AG08395 (cell line): Measurements from ENCODE around the gene CD99.
"Not testable (repeated sequence)": the region's sequence is repeated elsewhere in the genome, so short reads cannot be mapped to it uniquely, and the experiment has no call there.

Source experiments
- DNase-seq: peaks from one replicate; pipeline ENCODE4 v3.0.0; 2012; ENCODE audit warnings: mixed read lengths, low spot score

CD99 gene

DNA sequence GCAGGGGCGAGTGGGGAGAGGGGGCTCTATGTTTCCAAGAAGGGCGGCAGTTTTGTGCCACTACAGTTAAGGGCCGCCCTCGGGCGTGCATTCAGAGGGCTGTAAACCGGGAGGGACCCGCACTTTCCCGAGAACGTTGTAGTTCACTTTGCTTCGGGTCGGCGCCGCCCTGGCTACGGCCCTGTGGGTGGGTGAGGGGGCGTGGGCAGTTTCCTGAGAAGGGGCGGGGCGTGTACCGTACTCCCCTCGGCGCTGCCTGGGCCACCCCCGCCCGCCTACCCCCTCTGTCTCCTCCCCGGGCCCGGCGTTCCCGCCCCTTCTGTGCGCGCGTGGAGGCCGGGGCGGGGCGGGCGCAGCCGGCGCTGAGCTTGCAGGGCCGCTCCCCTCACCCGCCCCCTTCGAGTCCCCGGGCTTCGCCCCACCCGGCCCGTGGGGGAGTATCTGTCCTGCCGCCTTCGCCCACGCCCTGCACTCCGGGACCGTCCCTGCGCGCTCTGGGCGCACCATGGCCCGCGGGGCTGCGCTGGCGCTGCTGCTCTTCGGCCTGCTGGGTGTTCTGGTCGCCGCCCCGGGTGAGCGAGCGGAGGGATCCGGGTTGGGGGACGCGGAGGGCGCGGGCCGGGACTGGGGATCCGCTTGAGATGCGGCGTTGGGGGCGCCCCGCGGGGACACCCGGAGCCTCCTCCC lies at the start of gene CD99:
Gene CD99 (plus strand): TSS at position 440 of the 687 bp plus-strand sequence. CDS start 66 bp downstream, at position 506.
- DNase-seq, result peak; percentile 93

DNA sequence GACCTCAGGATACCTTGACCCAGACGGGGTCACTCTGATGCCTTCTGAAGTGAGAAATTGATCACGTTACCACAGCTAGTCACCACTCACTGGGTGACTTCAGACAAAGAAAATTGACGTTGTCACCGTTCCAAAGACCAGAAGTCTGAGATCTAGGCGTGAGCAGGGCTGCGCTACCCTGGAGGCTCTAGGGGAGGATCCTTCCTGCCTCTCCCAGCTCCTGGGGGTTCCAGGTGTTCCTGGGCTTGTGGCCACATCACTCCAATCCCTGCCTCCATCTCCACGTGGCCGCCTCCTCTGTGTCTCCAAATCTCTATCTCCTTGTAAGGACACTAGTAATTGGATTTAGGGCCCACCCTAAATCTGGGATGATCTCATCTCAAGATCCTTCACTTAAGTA lies 48.9 kb upstream of the CD99 start:
- no peak for DNase-seq

DNA sequence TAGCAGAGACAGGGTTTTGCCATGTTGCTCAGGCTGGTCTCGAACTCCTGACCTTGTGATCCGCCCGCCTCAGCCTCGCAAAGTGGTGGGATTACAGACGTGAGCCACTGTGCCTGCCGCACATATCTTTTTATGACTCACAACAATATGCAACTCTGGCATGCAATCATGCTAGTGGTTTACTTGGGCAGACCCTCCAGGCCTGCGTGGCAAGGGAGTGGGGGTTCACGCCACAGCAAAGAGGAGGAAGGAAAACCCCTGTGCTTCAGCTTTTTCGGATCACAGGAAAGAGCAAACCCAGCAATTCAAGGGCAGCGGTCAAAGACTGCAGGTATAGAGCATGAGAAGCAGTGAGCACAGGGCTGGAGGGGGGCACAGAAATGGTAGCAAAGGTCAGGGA lies 48.3 kb upstream of the CD99 start:
- DNase-seq, result no peak

- no peak for DNase-seq
Observed at GRCh38 chrX:2643880-2644279, 47.2 kb upstream of the CD99 start.

DNA sequence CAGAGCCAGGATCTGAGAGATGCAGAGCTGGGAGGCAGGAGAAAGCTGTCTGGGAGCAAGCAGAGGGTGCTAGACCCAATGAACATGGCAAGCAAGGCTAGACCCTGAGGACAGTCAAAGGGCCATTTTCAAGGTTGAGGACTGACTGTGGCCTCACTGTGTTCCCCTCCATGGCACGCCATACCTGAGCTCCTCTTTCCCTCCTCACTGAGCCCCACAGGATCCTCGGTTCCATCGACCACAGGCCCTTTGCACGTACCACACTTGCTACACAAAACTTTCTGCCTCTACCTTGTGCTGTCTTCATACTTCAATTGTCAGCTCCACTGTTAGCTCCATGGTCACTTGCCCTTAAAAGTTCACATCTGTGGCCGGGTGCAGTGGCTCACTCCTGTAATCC lies 45.5 kb upstream of the CD99 start:
- DNase-seq, result no peak

GRCh38 chrX:2647627-2648026 lies 43.5 kb upstream of the CD99 start:
- no peak for DNase-seq

DNA sequence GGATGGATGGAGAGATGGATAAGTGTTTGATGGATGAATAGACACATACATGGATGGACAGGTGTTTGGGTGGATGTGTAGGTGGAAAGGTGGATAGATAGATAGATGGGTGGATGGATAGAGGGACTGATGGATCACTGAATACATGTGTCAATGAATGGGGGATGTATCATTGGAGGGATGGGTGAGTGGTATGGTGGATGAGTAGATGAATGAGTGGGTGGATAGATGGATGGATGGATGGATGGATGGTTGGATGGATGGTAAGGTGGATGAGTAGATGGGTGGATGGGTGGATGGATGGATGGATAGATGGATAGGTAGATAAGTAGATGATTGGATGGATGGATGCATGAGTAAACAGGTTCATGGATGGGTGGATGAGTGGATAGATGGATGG lies 41.1 kb upstream of the CD99 start:
- DNase-seq, result no peak

DNA sequence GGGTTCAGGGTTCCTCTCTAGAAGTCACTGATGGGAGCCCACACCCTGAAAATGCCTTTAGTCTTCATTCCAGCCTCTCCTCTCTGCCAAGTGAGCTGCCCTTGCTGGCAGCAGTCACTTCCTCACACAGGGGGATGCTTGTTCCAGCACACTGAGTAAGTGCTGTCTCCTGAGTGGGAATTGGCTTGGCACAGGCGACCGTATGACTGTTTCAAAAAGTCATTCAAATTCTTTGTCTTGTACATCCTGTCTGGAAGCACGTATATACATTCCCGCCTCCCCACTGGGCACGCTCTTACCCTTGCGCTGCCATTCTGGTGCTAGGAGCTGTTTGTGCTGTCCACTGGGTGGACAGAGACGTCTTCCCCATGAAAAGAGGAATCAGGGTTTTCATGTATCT lies 40.2 kb upstream of the CD99 start:
- peak; percentile 28 for DNase-seq

- DNase-seq, result no peak
Observed at GRCh38 chrX:2652106-2652505, 39.0 kb upstream of the CD99 start.

- no peak for DNase-seq
Observed at GRCh38 chrX:2654436-2655340, 36.4 kb upstream of the CD99 start.

DNA sequence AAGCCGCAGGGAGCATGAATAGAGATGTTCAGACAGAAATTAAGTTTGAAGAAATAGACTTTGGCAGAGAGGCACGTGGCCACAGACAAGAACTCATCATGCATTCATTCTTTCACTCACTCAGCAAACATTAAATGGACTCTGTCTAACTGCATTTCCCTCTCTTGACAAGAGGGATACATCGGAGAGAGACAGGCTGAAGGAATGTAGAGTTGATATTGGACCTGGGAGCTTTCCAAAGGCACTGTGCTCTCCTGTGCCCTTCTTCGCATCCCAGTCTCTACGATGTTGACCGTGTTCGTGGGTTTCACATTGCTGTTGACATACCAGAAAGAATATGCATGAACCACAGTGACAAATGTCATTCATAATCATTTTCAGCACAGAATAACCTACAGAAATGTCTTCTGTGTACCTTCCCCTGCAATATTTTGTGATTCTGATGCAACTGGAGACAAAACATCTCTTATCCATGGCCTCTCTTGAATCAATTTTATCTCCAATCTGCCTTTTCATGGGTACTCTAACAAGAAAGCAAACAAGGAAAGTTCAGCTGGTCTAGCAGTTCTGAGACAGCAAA lies 34.7 kb upstream of the CD99 start:
- no peak for DNase-seq

- no peak for DNase-seq
Observed at GRCh38 chrX:2657532-2658113, 33.5 kb upstream of the CD99 start.

DNA sequence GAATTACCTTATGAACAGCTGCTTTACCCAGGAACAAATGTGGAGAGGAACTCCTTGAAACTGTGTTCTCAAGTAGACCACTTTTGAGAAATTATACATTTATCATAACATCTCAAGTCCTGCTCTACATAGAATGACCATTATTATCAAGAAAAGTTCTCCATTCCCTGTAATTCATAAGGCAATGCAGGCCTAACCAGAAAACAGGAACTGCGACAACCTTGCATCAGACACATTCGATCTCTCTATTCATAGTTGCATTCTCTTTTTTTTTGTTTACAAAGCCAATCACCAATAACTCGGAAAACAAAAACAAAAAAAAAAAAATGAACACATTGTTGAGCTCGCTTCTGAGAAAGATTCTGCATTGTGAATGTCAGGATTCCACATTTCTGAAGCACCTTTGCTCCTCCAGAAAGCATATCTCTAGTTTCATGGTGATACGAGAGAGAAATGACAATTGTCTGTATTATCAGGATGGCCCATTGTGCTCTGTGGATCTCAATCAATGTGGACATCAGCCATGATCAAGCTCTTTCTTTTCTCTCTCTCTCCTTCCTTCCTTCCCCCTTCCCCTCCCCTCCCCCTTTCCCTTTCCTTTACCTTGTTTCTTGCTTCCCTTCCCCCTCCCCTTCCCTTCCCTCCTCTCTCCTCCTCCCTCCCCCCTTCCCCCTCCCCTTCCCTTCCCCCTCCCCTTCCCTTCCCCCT lies 32.4 kb upstream of the CD99 start:
- no peak for DNase-seq

DNA sequence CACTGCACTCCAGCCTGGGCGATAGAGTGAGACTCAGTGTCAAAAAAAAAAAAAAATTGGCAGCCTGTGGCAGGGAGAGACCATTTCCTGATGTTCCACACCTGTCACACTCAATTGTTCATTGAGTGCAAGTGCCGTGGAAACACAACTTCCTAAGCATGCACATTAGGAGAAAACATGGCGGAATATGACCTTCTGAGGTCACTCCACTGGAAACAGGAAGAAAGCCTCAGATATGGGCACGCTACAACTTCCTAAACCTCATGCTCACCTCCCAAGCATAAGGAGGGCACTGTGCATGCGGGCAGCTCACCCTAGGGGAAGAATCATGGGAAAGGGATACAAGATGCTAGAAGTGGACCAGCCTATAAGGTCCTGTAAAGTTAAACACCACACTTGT lies 28.5 kb upstream of the CD99 start:
- no peak for DNase-seq

DNA sequence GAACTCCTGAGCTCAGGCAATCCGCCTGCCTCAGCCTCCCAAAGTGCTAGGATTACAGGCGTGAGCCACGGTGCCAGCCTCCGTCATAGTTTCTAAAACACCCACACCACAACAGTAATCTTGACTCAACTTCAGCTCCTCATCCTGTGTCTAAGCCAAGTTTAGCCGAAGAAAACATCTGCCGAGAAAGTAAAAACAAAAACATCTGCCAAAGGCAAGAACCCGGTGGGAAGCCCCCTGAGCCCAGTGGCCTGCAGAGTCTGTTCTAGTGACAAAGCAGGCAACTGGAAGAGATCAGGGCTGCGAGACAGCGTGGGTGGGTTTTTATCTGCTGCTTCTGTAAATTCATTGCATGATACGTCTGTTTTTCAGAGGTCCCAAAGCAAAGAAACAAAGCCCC lies 26.6 kb upstream of the CD99 start:
- peak; percentile 62 for DNase-seq

GRCh38 chrX:2665387-2666304 lies 25.4 kb upstream of the CD99 start:
- no peak for DNase-seq

GRCh38 chrX:2666491-2666890 lies 24.6 kb upstream of the CD99 start:
- no peak for DNase-seq

DNA sequence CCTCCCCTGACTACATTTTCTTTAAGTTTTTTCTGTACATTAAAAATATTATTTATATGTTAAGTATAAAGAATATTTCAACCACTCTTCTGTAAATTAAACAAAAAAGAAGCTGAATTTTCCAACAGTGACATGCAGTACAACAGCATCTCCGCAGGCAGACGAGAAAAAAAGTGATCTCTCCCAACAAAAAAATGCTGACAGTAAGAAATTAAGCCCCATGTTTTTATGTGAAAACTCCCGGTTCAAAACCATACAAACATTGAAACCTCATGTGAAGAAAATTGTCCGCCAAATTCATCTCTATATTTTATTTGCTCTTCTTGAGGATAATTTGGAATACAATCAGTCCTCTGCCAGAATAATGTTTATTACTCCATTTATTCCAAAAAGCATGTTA lies 20.1 kb upstream of the CD99 start:
- DNase-seq, result no peak

GRCh38 chrX:2672084-2672483 lies 19.0 kb upstream of the CD99 start:
- DNase-seq, result no peak

- DNase-seq, result no peak
Observed at GRCh38 chrX:2673611-2674010, 17.5 kb upstream of the CD99 start.

GRCh38 chrX:2675657-2676200 lies 15.4 kb upstream of the CD99 start:
- DNase-seq, result not testable (repeated sequence)
